Epithelial cell of umbilical artery (primary cell): ENCODE measurements around the gene AFDN. TPM values are rescaled to one million over a fixed set of nuclear protein-coding genes. Genes with fewer than 3 reads are reported as not detected.

Experiments used
- total RNA-seq: library from RNA; depleted of rRNA; stranded (reverse); fragments of >200 nt; gene quantifications from 2 replicates; pipeline ENCODE4 v1.2.3, GENCODE V29; 2014

The AFDN gene, protein sequence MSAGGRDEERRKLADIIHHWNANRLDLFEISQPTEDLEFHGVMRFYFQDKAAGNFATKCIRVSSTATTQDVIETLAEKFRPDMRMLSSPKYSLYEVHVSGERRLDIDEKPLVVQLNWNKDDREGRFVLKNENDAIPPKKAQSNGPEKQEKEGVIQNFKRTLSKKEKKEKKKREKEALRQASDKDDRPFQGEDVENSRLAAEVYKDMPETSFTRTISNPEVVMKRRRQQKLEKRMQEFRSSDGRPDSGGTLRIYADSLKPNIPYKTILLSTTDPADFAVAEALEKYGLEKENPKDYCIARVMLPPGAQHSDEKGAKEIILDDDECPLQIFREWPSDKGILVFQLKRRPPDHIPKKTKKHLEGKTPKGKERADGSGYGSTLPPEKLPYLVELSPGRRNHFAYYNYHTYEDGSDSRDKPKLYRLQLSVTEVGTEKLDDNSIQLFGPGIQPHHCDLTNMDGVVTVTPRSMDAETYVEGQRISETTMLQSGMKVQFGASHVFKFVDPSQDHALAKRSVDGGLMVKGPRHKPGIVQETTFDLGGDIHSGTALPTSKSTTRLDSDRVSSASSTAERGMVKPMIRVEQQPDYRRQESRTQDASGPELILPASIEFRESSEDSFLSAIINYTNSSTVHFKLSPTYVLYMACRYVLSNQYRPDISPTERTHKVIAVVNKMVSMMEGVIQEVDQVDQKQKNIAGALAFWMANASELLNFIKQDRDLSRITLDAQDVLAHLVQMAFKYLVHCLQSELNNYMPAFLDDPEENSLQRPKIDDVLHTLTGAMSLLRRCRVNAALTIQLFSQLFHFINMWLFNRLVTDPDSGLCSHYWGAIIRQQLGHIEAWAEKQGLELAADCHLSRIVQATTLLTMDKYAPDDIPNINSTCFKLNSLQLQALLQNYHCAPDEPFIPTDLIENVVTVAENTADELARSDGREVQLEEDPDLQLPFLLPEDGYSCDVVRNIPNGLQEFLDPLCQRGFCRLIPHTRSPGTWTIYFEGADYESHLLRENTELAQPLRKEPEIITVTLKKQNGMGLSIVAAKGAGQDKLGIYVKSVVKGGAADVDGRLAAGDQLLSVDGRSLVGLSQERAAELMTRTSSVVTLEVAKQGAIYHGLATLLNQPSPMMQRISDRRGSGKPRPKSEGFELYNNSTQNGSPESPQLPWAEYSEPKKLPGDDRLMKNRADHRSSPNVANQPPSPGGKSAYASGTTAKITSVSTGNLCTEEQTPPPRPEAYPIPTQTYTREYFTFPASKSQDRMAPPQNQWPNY (N-terminal part only)
- 71.5 and 91.0 TPM in 2 replicates for total RNA-seq

DNA sequence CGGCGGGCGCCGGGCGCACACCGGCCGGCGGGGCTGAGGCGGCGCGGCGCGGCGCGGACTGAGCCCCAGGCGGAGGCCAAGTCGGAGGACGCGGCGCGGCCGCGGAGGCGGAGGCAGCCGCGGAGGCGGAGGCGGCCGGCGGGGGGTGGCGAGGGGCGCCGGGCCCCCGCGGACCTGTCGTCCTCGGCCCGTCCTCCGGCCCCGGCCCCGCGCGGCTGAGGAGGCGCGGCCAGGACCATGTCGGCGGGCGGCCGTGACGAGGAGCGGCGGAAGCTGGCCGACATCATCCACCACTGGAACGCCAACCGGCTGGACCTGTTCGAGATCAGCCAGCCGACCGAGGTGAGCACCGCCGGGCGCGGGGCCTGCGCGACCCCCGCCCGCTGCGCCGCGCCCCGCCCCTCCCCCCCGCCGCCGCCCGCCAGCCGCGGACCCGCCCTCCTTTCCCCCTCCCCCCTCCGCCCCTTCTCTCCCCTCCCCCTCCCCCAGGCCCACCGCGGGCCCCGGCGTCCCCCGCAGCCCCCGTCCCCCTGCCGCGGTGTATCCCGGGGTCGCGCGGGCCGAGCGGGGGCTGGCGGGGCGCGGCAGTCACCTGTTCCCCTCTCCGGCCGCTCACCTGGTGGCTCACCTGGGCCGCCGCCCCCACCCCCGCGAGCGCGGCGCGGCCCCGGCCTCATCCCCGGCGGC is at the start of gene AFDN:
TSS of gene AFDN (plus strand) at position 16 of the 687 bp plus-strand sequence. CDS start at position 238, 222 bp downstream.

DNA sequence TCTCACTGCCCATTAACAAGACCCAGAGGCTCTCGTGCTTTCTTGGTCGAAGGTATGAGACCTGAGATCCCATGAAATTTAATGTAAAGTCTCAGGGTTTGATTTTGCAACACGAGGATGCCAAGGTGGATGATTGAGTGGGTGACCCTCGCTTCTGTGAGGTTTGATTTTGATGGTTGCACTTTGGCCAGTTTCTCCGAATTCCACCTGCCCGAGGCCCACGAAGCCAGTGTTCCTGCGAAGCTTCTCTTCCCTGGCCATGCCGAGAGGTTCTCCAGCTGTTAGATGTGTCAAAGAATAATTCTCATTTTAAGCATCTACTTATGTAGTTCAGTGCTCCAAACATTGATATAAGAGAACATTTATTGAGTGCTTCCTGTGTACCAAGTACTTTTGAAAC is 170.9 kb downstream of the AFDN start, which contains the start of gene KIF25:
TSS of gene KIF25 (plus strand) at position 30 of the 400 bp plus-strand sequence. CDS start 31,915 bp downstream, outside the sequence.

Other genes starting within 250 kb of the AFDN start
- gene KIF25, start 170.8 kb downstream of the AFDN start, total RNA-seq, result not detected in 2 replicates